EH (cell line): Measurements from ENCODE around the gene LYZL6.

Experiments
- DNase-seq: peaks from one replicate; pipeline ENCODE4 v3.0.0-alpha.2; 2015; ENCODE audit warnings: low read depth

The LYZL6 gene

GRCh38 chr17:35943537-35943936 lies at the start of gene LYZL6:
Gene LYZL6, minus strand, starts transcription at chr17:35943713. Its CDS starts 4,357 bp downstream, at chr17:35939356.
- no peak for DNase-seq

DNA sequence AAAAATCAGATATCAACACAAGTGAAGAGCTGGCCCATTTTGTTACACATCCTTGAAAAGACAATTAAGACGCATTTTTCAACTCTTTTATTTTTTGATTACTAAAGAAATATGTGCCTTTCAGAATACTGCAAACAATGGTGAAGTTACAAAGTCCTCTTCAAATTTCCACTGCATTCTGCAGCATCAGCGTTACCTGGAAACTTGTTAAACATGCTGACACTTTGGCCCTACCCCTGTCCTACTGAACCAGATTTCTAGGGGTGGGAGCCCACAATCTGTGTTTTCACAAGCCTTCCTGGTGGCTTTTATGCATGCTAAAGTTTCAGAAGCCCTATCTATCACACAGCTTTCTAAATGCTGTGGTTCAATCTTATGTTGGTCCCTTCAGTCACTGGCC lies 47.6 kb upstream of the LYZL6 start:
- DNase-seq: no peak

DNA sequence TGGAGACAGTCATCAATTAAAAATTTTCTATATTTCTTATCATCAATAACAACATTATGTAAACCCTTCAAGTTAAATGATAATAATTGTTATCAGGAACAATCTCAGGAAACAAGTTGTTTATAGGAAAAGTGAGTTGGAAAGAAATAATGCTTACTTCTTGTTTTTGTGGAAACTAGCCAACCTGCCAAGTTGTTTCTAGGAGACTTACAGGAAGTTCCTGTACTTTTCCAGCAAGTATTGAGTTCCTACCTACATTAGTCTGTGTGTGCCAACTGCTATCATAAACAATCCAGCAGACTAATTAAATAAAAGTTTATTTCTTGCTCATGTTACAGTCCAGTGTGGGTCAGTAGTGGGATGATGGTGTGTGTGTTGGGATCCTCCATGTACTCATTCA lies 44.7 kb upstream of the LYZL6 start:
- DNase-seq: no peak

- DNase-seq: no peak
These were observed 43.1 kb upstream of the LYZL6 start, which contains the start of gene CCL14 for GRCh38 chr17:35986643-35987042. Gene CCL14, minus strand, starts transcription at chr17:35986729. Its CDS starts 80 bp downstream, at chr17:35986649.

- DNase-seq: no peak
These were observed 40.6 kb upstream of the LYZL6 start for GRCh38 chr17:35984140-35984539.

GRCh38 chr17:35982409-35983191 lies 39.1 kb upstream of the LYZL6 start:
- no peak for DNase-seq

GRCh38 chr17:35981908-35982330 lies 38.4 kb upstream of the LYZL6 start:
- DNase-seq: no peak

- DNase-seq: no peak
These were observed 37.7 kb upstream of the LYZL6 start, which contains the start of gene CCL16 for GRCh38 chr17:35981246-35981645. Gene CCL16, minus strand, starts transcription at chr17:35981497. Its CDS starts 77 bp downstream, at chr17:35981420.

DNA sequence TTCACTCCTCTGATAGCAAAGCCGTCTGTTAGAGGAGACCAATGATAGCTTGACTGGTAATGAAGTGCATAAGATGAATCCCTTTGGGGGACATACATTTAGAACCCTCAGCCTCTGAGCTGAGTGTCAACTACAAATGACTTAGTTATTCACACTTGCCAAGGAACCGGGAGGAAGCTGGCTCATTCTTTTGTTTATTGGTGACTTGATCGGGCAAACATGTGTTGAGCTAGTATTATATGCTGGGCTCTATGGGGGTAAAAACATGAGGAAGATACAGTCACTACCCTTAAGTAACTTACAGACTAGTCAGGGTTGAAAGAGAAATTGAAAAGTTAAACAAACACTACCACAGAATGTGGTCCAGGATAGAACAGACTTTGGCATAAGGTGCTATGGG lies 34.8 kb upstream of the LYZL6 start:
- no peak for DNase-seq

GRCh38 chr17:35977509-35977908 lies 34.0 kb upstream of the LYZL6 start:
- DNase-seq: no peak

DNA sequence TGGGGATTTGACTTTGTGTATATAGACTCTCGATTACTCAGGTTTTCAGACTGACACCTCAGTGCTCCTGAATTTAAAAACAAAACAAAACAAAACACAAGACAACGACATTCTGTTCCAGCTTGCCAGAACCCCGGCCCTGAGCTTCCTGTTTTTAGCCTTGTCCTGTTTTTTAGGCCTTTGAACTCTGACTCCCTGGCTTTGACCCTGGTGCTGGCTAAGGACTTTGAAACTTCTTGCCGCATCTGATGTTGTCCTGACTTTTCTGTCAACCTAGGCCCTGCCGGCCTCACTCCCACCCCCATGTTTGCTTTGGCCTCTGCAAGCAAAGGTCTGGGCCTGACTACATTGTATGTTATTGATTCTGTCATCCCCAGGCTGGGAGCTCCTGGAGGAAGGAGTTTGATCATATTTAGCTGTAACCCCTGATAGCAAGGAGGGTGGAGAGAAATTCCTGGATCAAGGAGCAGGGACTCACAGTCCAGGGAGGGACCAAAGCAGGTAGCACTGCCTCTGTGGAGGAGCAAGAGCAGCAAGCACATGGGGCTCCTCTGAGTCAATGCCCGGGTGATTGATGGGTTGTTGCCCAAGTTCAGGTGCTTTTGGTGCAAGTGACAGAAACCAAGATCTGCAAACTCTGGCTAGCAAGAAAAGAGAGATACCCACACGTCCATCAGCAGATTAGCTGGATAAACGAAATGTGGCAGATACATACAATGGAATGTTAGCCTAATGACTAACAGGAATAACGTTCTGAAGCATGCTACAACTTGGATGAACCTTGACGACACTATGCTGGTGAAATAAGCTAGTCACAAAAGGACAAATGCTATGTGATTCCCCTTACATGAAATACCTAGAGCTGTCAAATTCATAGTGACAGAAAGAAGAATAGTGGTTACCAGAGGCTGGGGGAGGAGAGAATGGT lies 30.1 kb upstream of the LYZL6 start:
- DNase-seq: peak; percentile 55

DNA sequence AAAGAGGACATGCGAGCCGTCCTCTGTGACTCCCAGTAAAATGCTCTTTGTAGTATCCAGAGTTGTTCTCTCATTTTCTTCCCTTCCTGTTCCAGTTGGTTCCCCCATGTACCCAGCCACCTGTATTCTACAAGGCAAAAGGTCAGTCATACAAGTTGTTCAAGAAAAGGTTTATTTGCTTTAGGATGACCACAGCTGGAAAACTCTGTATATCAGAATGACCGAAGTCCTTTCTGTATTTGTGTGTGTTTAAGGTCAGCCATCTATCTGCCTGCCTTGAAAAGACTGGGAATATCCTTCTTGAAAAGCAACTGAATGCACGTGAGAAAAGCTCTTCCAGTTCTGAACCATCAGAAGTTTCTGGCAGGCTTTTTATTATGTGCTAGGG lies 29.4 kb upstream of the LYZL6 start:
- no peak for DNase-seq

GRCh38 chr17:35972535-35972934 lies 29.0 kb upstream of the LYZL6 start:
- no peak for DNase-seq

DNA sequence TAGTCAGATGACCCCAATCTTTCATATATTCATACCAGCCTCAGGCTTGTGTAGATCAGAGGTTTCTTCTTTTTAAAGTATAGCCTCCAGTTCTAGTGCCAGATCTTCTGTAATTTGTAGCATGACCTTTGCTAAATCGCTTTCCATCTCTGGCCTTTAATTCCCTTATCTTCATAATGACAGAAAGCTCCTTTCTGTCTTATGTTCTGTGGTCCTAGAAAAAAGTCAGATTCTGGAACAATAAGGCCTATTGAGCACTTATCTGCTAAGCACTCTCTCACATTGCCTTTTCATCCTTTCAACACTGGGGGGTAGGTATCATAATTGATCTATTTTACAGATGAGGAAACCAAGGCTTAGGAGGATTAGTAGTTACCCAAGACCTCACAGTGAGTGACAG lies 28.6 kb upstream of the LYZL6 start:
- DNase-seq: no peak

- peak; percentile 74 for DNase-seq
These were observed 26.3 kb upstream of the LYZL6 start for GRCh38 chr17:35969558-35970380.

GRCh38 chr17:35968520-35969054 lies 25.1 kb upstream of the LYZL6 start:
- no peak for DNase-seq

DNA sequence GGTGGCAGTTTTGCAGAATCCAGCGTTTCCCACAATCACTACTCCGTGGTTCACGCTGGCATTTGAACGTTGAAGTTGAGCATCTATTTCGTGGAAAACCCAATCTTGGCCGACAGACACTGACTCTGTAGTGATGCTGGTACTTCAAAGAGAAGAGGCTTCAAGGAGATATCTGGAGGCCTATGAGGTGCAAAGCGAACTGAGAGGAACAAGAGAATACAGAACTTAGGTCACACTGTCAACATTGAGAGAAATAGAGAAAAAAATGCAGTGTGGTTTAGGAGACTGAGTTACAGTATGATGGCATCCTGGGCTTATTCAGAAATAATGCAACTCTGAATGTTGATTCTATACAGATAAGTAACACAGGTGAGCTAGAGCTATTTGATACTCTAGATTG lies 21.8 kb upstream of the LYZL6 start:
- DNase-seq: no peak

GRCh38 chr17:35963663-35964062 lies 20.1 kb upstream of the LYZL6 start:
- DNase-seq: no peak

DNA sequence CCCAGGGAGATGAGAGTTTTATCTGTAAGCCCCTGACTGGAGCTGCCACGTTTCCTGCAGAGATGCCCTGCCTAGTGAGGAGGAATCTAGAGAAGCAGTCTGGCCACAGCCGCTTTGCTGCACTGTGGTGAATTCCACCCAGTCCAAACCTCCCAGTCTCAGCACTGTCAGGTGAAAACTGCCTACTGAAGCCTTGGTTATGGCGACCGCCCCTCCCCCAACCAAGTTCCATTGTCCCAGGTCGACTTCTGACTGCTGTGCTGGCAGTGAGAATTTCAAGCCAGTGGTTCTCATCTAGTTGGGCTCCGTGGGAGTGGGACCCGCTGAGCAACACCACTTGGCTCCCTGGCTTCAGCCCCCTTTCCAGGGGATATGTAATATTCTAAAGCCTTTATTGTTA lies 10.2 kb upstream of the LYZL6 start:
- DNase-seq: no peak

DNA sequence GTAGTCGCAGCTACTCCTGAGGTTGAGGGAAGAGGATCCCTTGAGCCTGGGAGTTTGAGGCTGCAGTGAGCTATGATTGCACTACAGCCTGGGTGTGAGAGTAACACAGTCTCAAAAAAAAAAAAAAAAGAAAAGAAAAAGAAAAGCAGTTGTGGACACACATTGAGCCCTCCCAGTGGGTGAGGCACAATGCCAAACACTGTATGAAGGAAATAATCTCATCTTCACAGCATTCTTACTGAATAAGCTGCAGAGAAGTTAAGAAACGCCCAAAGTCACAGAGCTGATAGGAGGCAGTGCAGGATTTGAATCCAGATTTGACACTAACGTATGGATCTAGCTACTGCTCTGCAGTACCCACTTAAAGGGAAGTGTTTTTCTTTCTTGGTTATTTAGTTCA lies 5.9 kb upstream of the LYZL6 start:
- DNase-seq: no peak

DNA sequence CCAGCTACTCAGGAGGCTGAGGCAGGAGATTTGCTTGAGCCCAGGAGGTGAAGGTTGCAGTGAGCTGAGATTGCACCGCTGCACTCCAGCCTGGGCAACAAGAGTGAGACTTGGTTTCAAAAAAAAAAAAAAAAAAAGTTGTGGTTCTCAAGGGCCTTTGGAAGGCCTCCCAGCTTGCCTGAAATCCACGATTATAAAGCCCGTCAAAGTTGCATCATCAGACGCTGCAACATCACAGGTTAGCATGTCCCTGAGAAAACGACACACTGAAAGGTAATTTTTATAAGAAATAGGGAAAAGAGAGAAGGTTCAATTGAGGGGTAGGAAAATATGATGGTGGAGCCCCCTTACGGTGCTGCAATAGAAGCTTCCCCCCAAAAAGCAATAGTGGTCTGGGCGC lies 4.6 kb upstream of the LYZL6 start:
- DNase-seq: no peak

GRCh38 chr17:35947156-35947585 lies 3.7 kb upstream of the LYZL6 start:
- DNase-seq: peak; percentile 52
